GM12878 (cell line): ENCODE results near the gene ADGRG1. TPM values are rescaled to one million over a fixed set of nuclear protein-coding genes. Genes with fewer than 3 reads are reported as not detected.

Experiments
- ATAC-seq: fragments of 200-7000 bp; cut with Tn5 transposase; 3 replicates; pipeline ENCODE4 v1.9.1; 2020; ENCODE audit warnings: mild to moderate bottlenecking, moderate library complexity
- BruUV-seq: library from RNA; stranded (reverse); fragments of 400-500 nt; replicated peaks from 2 replicates; lab custom pipeline; 2021; lab: Mats Ljungman, UMichigan
- CTCF ChIA-PET: fragments of 300-600 bp; sonication (Branson Sonifier 250); formaldehyde crosslinking; extraction: SDS; loops from one replicate; lab custom pipeline; 2021; ENCODE audit warnings: inconsistent platforms; lab: Yijun Ruan, JAX
- POLR2A ChIA-PET: fragments of 350-600 bp; formaldehyde crosslinking; extraction: SDS; loops from one replicate; lab custom pipeline; 2021; ENCODE audit warnings: inconsistent platforms; lab: Charles Lee
- RAD21 ChIA-PET: fragments of 300-600 bp; sonication (Branson Sonifier 250); formaldehyde crosslinking; loops from one replicate; lab custom pipeline; 2023; ENCODE audit warnings: antibody characterized with exemption; ENCODE audit not compliant: unreplicated experiment; lab: Charles Lee
- SMC1A ChIA-PET: fragments of 300-600 bp; sonication (Branson Sonifier 250); formaldehyde crosslinking; loops from one replicate; lab custom pipeline; 2023; ENCODE audit not compliant: unreplicated experiment, uncharacterized antibody; lab: Charles Lee
- DNase-seq: peaks from one replicate; pipeline ENCODE4 v3.0.0-alpha.2; 2011; ENCODE audit warnings: low read depth, low spot score
- FAIRE-seq: peaks from 3 replicates; lab custom pipeline; 2011; peaks lifted over from hg19 to GRCh38; lab: Jason Lieb, UNC
- H2AFZ ChIP-seq: 2 replicates; pipeline ENCODE4 v1.6.0; 2011; ENCODE audit warnings: low read depth, low read length, control low read depth; ENCODE audit not compliant: control insufficient read depth
- H3K27ac ChIP-seq: 2 replicates; pipeline ENCODE4 v1.5.1; 2011; ENCODE audit warnings: control low read depth; ENCODE audit not compliant: control insufficient read depth, insufficient read depth
- H3K27me3 ChIP-seq, 2 experiments: replicated peaks in 1 of 2; 2 replicates each; pipeline versions ENCODE4 v1.6.0 to v1.6.1; 2011; ENCODE audit warnings: low read length in 1 of 2; ENCODE audit not compliant: control insufficient read depth in 2 of 2, insufficient read depth in 2 of 2
- H3K36me3 ChIP-seq, 2 experiments: 2 replicates each; pipeline ENCODE4 v1.5.1; 2011; ENCODE audit warnings: low read length in 1 of 2; ENCODE audit not compliant: control insufficient read depth in 2 of 2, insufficient read depth in 2 of 2
- H3K4me1 ChIP-seq: 2 replicates; pipeline ENCODE4 v1.6.1; 2011; ENCODE audit warnings: mild to moderate bottlenecking, low read length, moderate library complexity, mixed read lengths; ENCODE audit not compliant: control insufficient read depth, insufficient read depth
- H3K4me2 ChIP-seq: 2 replicates; pipeline ENCODE4 v1.6.0; 2011; ENCODE audit warnings: control low read depth; ENCODE audit not compliant: control insufficient read depth, insufficient read depth
- H3K4me3 ChIP-seq: fragments of 200-600 bp; sonication (generic); 2 replicates; pipeline ENCODE4 v1.5.1; 2016
- H3K79me2 ChIP-seq: 2 replicates; pipeline ENCODE4 v1.6.0; 2011; ENCODE audit warnings: low read length; ENCODE audit not compliant: control insufficient read depth, insufficient read depth
- H3K9ac ChIP-seq: 2 replicates; pipeline ENCODE4 v1.8.0; 2011; ENCODE audit warnings: low read length, control low read depth, mixed read lengths; ENCODE audit not compliant: control insufficient read depth, insufficient read depth
- H3K9me3 ChIP-seq: replicated peaks from 3 replicates; pipeline ENCODE4 v1.5.1; 2011; ENCODE audit warnings: mild to moderate bottlenecking, low read length; ENCODE audit not compliant: control insufficient read depth, insufficient read depth
- H4K20me1 ChIP-seq: 2 replicates; pipeline ENCODE4 v1.6.0; 2011; ENCODE audit not compliant: control insufficient read depth, insufficient read depth
- ATF2 ChIP-seq: IDR thresholded peaks from 2 replicates; pipeline ENCODE4 v1.6.1; 2012; ENCODE audit warnings: low read length, inconsistent platforms
- BACH1 ChIP-seq: fragments of 450-650 bp; IDR thresholded peaks from 2 replicates; pipeline ENCODE4 v1.6.1; 2017; ENCODE audit warnings: mild to moderate bottlenecking, borderline replicate concordance
- CEBPZ ChIP-seq: fragments of 150-350 bp; IDR thresholded peaks from 2 replicates; pipeline ENCODE4 v1.6.1; 2016; ENCODE audit warnings: low read depth, low read length
- MTA2 ChIP-seq: fragments of 450-650 bp; IDR thresholded peaks from 2 replicates; pipeline ENCODE4 v1.6.1; 2016; ENCODE audit warnings: low read depth, mild to moderate bottlenecking, moderate library complexity
- NBN ChIP-seq: fragments of 450-650 bp; IDR thresholded peaks from 2 replicates; pipeline ENCODE4 v1.6.1; 2016
- POLR2A ChIP-seq: IDR thresholded peaks from 2 replicates; pipeline ENCODE4 v1.6.1; 2011; ENCODE audit warnings: low read depth, mild to moderate bottlenecking, low read length
- RELB ChIP-seq: fragments of 450-650 bp; IDR thresholded peaks from 2 replicates; pipeline ENCODE4 v1.6.1; 2017; ENCODE audit warnings: low read depth, mild to moderate bottlenecking, moderate library complexity
- SKIL ChIP-seq: fragments of 450-650 bp; IDR thresholded peaks from 2 replicates; pipeline ENCODE4 v1.6.1; 2017; ENCODE audit warnings: mild to moderate bottlenecking, low read depth, inconsistent platforms; ENCODE audit not compliant: poor library complexity, severe bottlenecking
- SMAD1 ChIP-seq: fragments of 450-650 bp; IDR thresholded peaks from 2 replicates; pipeline ENCODE4 v1.6.1; 2018; ENCODE audit warnings: mild to moderate bottlenecking, low read depth; ENCODE audit not compliant: partially characterized antibody
- TCF3 ChIP-seq: IDR thresholded peaks from 2 replicates; pipeline ENCODE4 v1.6.1; 2012; ENCODE audit warnings: low read depth, mild to moderate bottlenecking, low read length, borderline replicate concordance; ENCODE audit not compliant: insufficient read depth
- ZNF384 ChIP-seq: IDR thresholded peaks from 2 replicates; pipeline ENCODE4 v1.6.1; 2012; ENCODE audit warnings: low read depth, mild to moderate bottlenecking, low read length, improper control_type of control experiment, borderline replicate concordance
- ZNF592 ChIP-seq: fragments of 450-650 bp; IDR thresholded peaks from 2 replicates; pipeline ENCODE4 v1.6.1; 2017; ENCODE audit warnings: mild to moderate bottlenecking, moderate library complexity
- WGBS: methylation state at CpG from one replicate; pipeline ENCODE4 v1.1.6; 2016; ENCODE audit warnings: low lambda C conversion rate; ENCODE audit not compliant: insufficient replicate concordance, insufficient coverage; ENCODE audit errors: missing lambda C conversion rate; 5-methylcytosine and 5-hydroxymethylcytosine counted together
- in situ Hi-C: fragments of 300-500 bp; cut with MboI; formaldehyde crosslinking; loops from 9 replicates; pipeline ENCODE4 v1.14.3; 2018; ENCODE audit warnings: mixed read lengths
- intact Hi-C: fragments of 100-400 bp; cut with micrococcal nuclease; formaldehyde crosslinking; loops from one replicate; pipeline ENCODE4 v1.14.2; 2022; ENCODE audit not compliant: unreplicated experiment
- polyA plus RNA-seq, 11 experiments: library from polyadenylated mRNA; depleted of rRNA in 4 of 11; unstranded in 6 of 11; stranded (reverse) in 5 of 11; fragments of >200 nt; fragmentation: Nextera tagmentation in 4 of 11; fragmentation: Illumina TruSeq in 1 of 11; extraction: Ambion mirVana in 4 of 11; extraction: Trizol in 1 of 11; gene quantifications; 1 replicate in 1 of 11; 2 replicates in 10 of 11; pipeline versions ENCODE4 v1.2.1 to v1.2.3, GENCODE V29; 2011 to 2016; ENCODE audit warnings: inconsistent platforms in 2 of 11, missing spikeins in 2 of 11, low read depth in 1 of 11
- total RNA-seq, 4 experiments: library from RNA; depleted of rRNA in 3 of 4; stranded (reverse); fragments of >200 nt in 3 of 4; fragmentation: Illumina TruSeq in 1 of 4; extraction: Trizol in 1 of 4; gene quantifications; 2 replicates each; pipeline versions ENCODE4 v1.2.1 to v1.2.3, GENCODE V29; 2013 to 2021

Gene ADGRG1
- total and polyA plus RNA-seq, 10 of the 15 experiments (the other 5 are each of a cell fraction or from before 2014, with no cell fraction given) = 0.07 to 2.0 (median 0.75) TPM

GRCh38 chr16:57713596-57713995, 85.2 kb downstream of the ADGRG1 start:
- intact Hi-C loops = no loop called here
- Histone ChIP-seq H3K27ac (no peak overlapping the region), H3K79me2 (no peaks in the 10 kb centered on the region), H3K4me3 (no peak overlapping the region), H3K36me3 (no peaks in the 10 kb centered on the region), H3K9me3 (no peaks in the 10 kb centered on the region), H4K20me1 (no peaks in the 10 kb centered on the region), H3K27me3 (peaks cover 0 to 2% of the 10 kb centered on the region in 2 experiments; a peak in 2 of 4 replicates), H2AFZ (no peak overlapping the region), H3K4me2 (no peak overlapping the region), H3K4me1 (no peaks in the 10 kb centered on the region), H3K9ac (no peak overlapping the region)
- no peak for DNase-seq
- no TSS peak for BruUV-seq
- ChIA-PET RAD21 (no interaction called here), POLR2A (no interaction called here), CTCF (interaction anchor here (1.5 to 1.6 kb wide), 2 partner anchors 113 to 137 kb away, joined by 4 to 5 read pairs; no protein-coding TSS in a partner anchor), SMC1A (no interaction called here)
- 40% methylated on average over 8 of the region's 8 CpGs for WGBS
- ATAC-seq = no peak
- no peak for FAIRE-seq
- in situ Hi-C loops = no loop called here
- no peak for TF ChIP-seq RELB
- no peak for TF ChIP-seq POLR2A
- no peak for TF ChIP-seq NBN
- no peak for TF ChIP-seq SMAD1
- no peak for TF ChIP-seq BACH1
- TF ChIP-seq SKIL = no peak
- TF ChIP-seq TCF3 = no peak
- no peak for TF ChIP-seq ZNF592
- TF ChIP-seq ATF2 = no peak
- no peak for TF ChIP-seq CEBPZ
- TF ChIP-seq ZNF384 = no peak
- no peak for TF ChIP-seq MTA2
